Measurements from ENCODE around the gene TBX21.
A peak's percentile ranks its signal among the peaks of the same experiment; 100 is the strongest.

Gene TBX21

GRCh38 chr17:47707884-47708283 is 25.2 kb upstream of the TBX21 start:
- Histone ChIP-seq H3K36me3 (peaks cover 24 to 45% (median 33%) of the 10 kb centered on the region in 11 experiments), H3K4me2 (peak overlapping the region; percentile 89 to 100 (median 93)), H3K4me3 (no peak overlapping the region), H3K4me1 (peaks cover 74 to 87% (median 83%) of the 10 kb centered on the region in 10 experiments), H3K27me3 (peaks cover 0 to 2% (median 0%) of the 10 kb centered on the region in 11 experiments; a peak in 2 of 22 replicates), H3K9ac (no peak overlapping the region), H3K9me3 (replicated peaks in 1 of 11) (no peaks in the 10 kb centered on the region), H3K27ac (no peak overlapping the region), H4K20me1 (peaks cover 3 to 84% (median 41%) of the 10 kb centered on the region in 11 experiments; a peak in 15 of 22 replicates)
- no peak for TF ChIP-seq Cebpa-rat (IDR thresholded peaks at IDR 0.05)

DNA sequence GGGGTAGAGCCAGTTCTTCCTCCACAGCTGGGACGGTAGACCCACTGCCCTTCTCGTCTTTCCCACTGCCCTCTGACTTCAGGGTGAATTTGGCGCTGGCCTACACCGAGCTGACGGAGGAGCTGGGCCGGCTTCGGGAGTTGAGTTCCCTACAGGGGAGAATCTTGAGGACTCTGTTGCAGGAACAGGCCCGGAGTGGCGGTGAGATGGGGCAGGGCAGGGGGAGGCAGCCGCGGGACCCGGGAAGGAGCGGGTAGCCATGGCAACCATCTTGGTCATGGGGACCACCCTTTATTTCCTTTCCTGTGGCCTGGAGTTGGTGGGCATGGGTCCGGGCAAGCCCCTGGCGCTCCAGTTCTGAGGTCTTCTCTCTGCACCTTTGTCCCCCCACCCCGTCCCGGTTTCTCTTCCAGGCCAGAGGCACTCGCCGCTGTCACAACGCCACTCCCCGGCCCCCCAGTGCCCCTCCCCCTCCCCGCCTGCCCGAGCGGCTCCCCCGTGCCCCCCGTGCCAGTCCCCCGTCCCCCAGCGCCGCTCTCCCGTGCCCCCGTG is 24.6 kb upstream of the TBX21 start:
- no peak for TF ChIP-seq Cebpa-rat (IDR thresholded peaks at IDR 0.05)
- Histone ChIP-seq H3K27ac (no peak overlapping the region), H3K4me3 (no peak overlapping the region), H3K4me1 (peaks cover 69 to 87% (median 83%) of the 10 kb centered on the region in 10 experiments), H3K9ac (no peak overlapping the region), H4K20me1 (peaks cover 3 to 85% (median 39%) of the 10 kb centered on the region in 11 experiments; a peak in 15 of 22 replicates), H3K9me3 (replicated peaks in 1 of 11) (no peaks in the 10 kb centered on the region), H3K36me3 (peaks cover 24 to 45% (median 33%) of the 10 kb centered on the region in 11 experiments), H3K4me2 (peak overlapping the region in 2 of 11 experiments; percentile 89 to 92; a peak in 1 of 22 replicates), H3K27me3 (peaks cover 0 to 7% (median 0%) of the 10 kb centered on the region in 11 experiments; a peak in 4 of 22 replicates)

GRCh38 chr17:47708864-47709541 is 24.0 kb upstream of the TBX21 start:
- H3K27me3 ChIP-seq, result peaks cover 0 to 13% (median 0%) of the 10 kb centered on the region in 11 experiments; a peak in 4 of 22 replicates
- no peak for TF ChIP-seq Cebpa-rat (IDR thresholded peaks at IDR 0.05)
- H3K36me3 ChIP-seq, result peaks cover 24 to 45% (median 33%) of the 10 kb centered on the region in 11 experiments
- H3K4me3 ChIP-seq, result no peak overlapping the region
- H3K27ac ChIP-seq, result no peak overlapping the region
- H3K9ac ChIP-seq, result no peak overlapping the region
- peaks cover 3 to 85% (median 33%) of the 10 kb centered on the region in 11 experiments; a peak in 15 of 22 replicates for H4K20me1 ChIP-seq
- H3K4me1 ChIP-seq, result peaks cover 64 to 87% (median 83%) of the 10 kb centered on the region in 10 experiments
- no peaks in the 10 kb centered on the region for H3K9me3 ChIP-seq (replicated peaks in 1 of 11)
- no peak overlapping the region for H3K4me2 ChIP-seq

DNA sequence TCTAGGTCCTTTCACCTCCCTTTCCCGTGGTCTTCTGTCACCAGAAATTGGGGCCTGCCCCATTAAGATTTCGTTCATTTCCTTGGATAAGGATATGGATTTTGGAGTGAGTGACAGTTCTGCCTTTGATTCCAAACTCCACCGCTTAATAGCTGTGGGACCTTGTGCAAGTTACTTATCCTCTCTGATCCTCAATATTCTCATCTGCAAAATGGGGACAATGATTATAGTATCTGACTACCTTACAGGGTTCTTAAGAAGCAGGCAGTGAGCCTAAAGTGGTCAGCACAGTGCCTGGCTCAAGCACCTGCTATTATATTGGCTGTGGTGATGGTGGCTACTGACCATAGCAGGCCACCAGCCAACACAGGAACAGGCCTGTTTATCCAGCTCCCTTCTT is 23.4 kb upstream of the TBX21 start:
- Histone ChIP-seq H3K9me3 (replicated peaks in 1 of 11) (no peaks in the 10 kb centered on the region), H3K27me3 (peaks cover 0 to 19% (median 0%) of the 10 kb centered on the region in 11 experiments; a peak in 5 of 22 replicates), H4K20me1 (peaks cover 3 to 85% (median 27%) of the 10 kb centered on the region in 11 experiments; a peak in 15 of 22 replicates), H3K4me1 (peaks cover 64 to 87% (median 83%) of the 10 kb centered on the region in 10 experiments), H3K36me3 (peaks cover 24 to 45% (median 33%) of the 10 kb centered on the region in 11 experiments), H3K4me3 (no peak overlapping the region), H3K9ac (no peak overlapping the region), H3K4me2 (no peak overlapping the region), H3K27ac (no peak overlapping the region)
- no peak for TF ChIP-seq Cebpa-rat (IDR thresholded peaks at IDR 0.05)

DNA sequence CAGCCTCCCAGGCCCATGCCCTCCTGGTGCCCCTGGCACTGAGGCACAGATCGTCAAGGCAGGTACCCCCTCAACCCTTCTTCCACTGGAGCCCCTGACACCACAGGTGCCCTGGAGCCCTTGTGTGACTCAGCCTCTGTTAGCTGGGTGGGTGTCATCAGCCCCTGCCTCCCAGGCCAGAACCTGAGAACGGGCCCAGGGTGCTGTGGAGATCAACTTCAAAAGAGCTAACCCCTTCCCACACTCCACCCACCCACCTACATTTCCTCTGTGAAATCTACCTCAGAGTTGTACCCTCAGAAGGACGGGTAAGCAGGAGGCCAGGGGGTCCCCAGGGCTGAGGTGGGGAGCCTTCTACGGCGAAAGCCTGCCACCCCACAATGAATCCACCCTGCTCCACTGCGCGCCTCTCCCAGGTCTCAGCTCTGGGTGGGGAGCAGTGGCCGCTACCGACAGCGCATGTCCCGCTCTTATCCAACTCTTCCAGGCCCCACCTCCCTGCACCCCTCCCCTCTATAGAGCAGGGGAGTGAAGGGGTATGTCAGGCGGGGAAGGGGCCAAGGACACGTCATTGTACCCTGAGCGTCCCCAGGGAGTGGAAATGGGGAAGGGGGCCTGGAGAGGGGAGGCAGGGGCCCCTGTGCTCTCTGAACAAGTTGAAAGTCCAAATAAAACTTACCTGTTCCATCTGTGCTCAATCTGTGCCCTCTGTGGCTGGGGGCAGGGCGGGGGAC is 21.5 kb upstream of the TBX21 start:
- Histone ChIP-seq H3K27me3 (peaks cover 0 to 32% (median 0%) of the 10 kb centered on the region in 11 experiments; a peak in 5 of 22 replicates), H3K9ac (peak overlapping the region in 8 of 11 experiments; percentile 9 to 54 (median 18); a peak in 7 of 22 replicates), H3K36me3 (peaks cover 24 to 37% (median 30%) of the 10 kb centered on the region in 11 experiments), H3K4me3 (no peak overlapping the region; a peak in 3 of 20 replicates), H4K20me1 (peaks cover 0 to 90% (median 20%) of the 10 kb centered on the region in 11 experiments; a peak in 14 of 22 replicates), H3K4me1 (peaks cover 49 to 87% (median 83%) of the 10 kb centered on the region in 10 experiments), H3K9me3 (replicated peaks in 1 of 11) (no peaks in the 10 kb centered on the region), H3K4me2 (peak overlapping the region; percentile 68 to 92 (median 85)), H3K27ac (peak overlapping the region in 5 of 11 experiments; percentile 8 to 59 (median 47); a peak in 11 of 22 replicates)
- no peak for TF ChIP-seq Cebpa-rat (IDR thresholded peaks at IDR 0.05)

- Histone ChIP-seq H3K9ac (peak overlapping the region in 4 of 11 experiments; percentile 13 to 54 (median 39); a peak in 3 of 22 replicates), H3K36me3 (peaks cover 24 to 37% (median 30%) of the 10 kb centered on the region in 11 experiments), H3K9me3 (replicated peaks in 1 of 11) (no peaks in the 10 kb centered on the region), H3K27ac (peak overlapping the region in 4 of 11 experiments; percentile 22 to 59 (median 49); a peak in 4 of 22 replicates), H3K4me1 (peaks cover 49 to 87% (median 83%) of the 10 kb centered on the region in 10 experiments), H3K4me3 (no peak overlapping the region), H3K27me3 (peaks cover 0 to 32% (median 0%) of the 10 kb centered on the region in 11 experiments; a peak in 5 of 22 replicates), H4K20me1 (peaks cover 0 to 89% (median 14%) of the 10 kb centered on the region in 11 experiments; a peak in 10 of 22 replicates), H3K4me2 (peak overlapping the region; percentile 68 to 92 (median 85))
- no peak for TF ChIP-seq Cebpa-rat (IDR thresholded peaks at IDR 0.05)
Observed at GRCh38 chr17:47712330-47713023, 20.6 kb upstream of the TBX21 start.

DNA sequence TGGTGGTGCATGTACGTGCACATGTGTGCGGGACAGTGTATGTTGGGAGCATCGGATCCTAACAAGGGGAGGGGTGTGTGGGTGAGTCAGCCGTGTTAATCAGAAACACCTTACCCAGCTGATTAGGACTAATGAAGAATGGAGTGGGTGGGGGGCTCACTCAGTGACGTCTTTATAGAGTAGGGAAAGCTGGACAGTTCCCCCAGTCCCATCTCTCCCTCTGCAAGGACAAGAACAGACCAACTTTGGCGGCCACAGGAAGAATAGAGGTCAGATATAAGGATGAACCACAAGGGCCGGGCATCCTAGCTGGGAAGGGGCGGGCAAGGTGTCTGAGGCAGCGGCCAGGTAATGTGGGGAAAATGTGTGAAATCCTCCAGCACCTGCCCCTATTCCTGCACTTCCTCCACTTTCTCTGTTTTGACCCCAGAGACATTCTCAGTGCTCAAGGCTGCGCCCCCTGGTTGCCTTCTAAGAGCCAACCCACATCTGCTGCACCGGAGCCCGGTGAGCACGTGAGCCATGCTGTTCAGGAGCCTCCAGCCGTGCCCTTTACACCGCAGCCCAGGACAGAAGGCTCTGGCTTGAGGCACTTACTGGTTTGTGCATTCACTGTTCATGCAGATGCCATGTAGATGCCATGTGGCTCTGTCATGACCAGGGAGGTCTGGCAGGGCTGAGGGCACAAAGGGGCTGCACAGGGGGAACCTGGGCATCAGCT is 18.9 kb upstream of the TBX21 start:
- no peak overlapping the region for H3K9ac ChIP-seq
- no peak for TF ChIP-seq Cebpa-rat (IDR thresholded peaks at IDR 0.05)
- H3K27ac ChIP-seq, result no peak overlapping the region
- peaks cover 60 to 95% (median 91%) of the 10 kb centered on the region in 10 experiments for H3K4me1 ChIP-seq
- H3K27me3 ChIP-seq, result peaks cover 0 to 44% (median 0%) of the 10 kb centered on the region in 11 experiments; a peak in 5 of 22 replicates
- no peak overlapping the region for H3K4me3 ChIP-seq
- peak overlapping the region in 9 of 11 experiments; percentile 68 to 92 (median 86); a peak in 18 of 22 replicates for H3K4me2 ChIP-seq
- no peaks in the 10 kb centered on the region for H3K9me3 ChIP-seq (replicated peaks in 1 of 11)
- H4K20me1 ChIP-seq, result peaks cover 0 to 94% (median 14%) of the 10 kb centered on the region in 11 experiments; a peak in 10 of 22 replicates
- H3K36me3 ChIP-seq, result peaks cover 22 to 28% (median 26%) of the 10 kb centered on the region in 11 experiments

Data from BLaER1 treated with 17β-estradiol and CSF1 and Interleukin-3, amounts not matched to agents 10 nM and 100 nM (cell line).